Activated CD8-positive, alpha-beta memory T cell treated with anti-CD3 and anti-CD28 coated beads, Interleukin-2, amount 50 U/mL, for 24 hours (primary cell): ENCODE measurements around the gene BATF3.
"Not testable (repeated sequence)": the region's sequence is repeated elsewhere in the genome, so short reads cannot be mapped to it uniquely, and the experiment has no call there.

ENCODE experiments used
- DNase-seq: peaks from one replicate; pipeline ENCODE4 v3.0.0-alpha.2; 2020; ENCODE audit errors: extremely low read depth

Gene BATF3

DNA sequence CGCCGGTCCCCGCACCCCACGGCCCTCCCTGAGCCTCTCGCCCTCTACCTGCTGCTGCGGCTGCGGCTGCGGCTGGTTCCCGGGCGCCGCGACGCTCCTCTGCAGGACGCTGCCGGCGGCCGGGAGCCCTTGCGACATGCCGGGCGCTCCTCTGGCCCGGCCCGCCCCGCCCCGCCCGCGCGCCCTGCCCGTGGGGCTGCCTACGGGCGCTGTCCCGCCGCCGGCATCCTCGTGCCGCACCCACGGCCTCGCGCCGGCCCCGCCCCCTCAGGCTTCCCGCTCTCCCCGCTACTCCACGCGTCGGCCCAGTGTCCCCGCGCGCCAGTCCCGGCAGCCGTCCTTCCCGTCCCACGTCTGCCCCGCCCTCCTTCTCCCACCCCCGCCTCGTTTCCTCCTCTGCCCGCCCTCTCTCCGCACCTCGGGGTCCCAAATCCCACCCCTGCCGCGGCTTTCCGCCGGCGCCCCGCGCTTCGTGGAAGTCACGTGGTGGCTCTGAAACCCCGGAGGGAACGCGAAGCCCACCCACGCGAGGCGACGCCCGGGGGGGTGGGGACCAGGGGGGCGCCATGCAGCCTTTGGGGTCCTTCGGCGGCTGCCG lies at the start of gene BATF3:
BATF3 (minus strand) TSS at position 216 of the 598 bp plus-strand sequence; CDS start at position 138, 78 bp downstream.
- DNase-seq: no peak

DNA sequence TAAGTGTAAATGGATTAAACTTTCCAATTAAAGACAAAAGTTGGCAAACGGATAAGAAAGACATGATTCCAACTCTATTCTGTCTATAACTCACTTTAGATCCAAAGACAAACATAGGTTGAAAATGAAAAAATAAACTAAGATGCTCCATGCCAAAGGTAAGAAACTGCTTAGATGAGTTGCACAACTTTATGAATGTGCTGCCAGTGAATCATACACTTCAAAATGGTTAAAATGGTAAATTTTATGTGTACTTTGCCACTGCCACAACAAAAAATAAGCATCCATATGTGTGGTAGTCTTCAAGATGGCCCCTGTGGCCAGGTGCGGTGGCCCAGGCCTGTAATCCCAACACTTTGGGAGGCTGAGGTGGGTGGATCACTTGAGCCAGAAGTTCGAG lies 46.9 kb upstream of the BATF3 start:
- DNase-seq: no peak

DNA sequence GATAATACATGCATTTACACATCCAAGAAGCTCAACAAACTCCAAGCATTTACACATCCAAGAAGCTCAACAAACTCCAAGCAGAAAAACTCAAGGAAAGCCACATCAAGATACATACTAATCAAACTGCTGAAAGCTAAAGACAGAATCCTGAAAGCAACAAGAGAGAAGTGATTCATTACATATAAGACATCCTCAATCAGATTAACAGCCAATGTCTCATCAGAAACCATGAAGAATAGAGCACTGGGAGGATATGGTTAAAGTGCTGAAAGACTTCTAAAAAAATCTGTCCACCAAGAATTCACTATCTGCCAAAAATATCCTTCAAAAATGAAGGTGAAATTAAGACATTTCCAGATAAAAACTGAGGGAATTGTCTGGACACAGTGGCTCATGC lies 45.7 kb upstream of the BATF3 start:
- no peak for DNase-seq

DNA sequence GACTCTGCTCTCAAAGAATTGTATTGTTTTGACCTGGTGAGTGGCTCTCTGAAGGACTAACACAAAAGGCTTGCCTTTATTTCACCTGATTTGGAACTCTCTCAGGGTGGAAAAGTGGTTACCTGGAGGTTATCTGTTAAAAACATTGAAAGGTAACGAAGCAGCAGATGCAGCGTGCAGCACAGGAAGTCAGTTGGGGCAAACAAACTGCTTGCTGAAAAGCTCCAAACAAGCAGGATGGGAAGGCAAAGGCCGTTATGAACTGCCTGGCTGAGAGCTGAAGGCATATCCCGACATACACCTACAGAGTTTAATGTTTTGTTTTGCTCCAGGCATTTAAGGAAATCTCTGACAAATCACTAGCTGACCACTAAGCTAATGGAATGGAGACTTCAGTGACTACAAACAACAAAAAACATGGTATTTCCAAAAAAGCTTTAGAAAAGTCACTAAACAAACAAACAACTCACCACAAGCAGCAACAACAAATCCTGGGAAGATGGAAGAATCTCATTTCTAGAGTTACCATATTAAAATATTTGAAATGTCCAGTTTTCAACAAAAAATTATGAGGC lies 44.3 kb upstream of the BATF3 start:
- no peak for DNase-seq

DNA sequence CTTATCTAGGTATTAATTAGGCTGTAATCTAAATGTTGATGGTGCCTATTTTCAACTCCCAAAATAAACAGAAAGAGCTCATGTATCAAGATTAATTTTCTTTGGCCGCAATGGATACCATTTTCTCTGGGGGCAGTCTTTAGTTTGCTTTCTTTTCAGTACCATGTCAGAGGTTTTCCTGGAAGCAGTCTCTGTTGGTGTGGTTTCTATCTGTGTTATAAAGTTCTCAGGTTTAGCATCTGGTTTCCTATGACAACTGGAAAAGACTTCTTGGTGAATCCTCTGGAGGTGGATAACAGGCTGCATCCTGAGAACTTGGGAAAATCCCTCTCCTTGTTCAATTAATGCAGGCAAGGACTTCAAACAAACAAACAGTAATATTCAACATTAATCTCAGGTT lies 38.7 kb upstream of the BATF3 start:
- no peak for DNase-seq

GRCh38 chr1:212737559-212737958 lies 37.9 kb upstream of the BATF3 start:
- DNase-seq: no peak

DNA sequence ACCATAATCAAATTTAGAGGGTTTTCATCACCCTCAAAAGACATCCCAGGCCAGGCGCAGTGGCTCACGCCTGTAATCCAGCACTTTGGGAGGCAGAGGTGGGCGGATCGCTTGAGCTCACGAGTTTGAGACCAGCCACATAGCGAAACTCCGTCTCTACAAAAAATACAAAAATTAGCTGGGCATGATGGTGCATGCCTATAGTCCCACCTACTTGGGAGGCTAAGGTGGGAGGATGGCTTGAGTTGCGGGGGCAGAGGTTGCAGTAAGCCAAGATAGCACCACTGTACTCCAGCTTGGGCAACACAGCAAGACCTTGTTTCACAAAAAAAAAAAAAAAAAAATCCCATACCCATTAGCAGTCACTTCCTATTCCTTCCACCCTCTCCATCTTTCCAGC lies 33.5 kb upstream of the BATF3 start:
- no peak for DNase-seq

DNA sequence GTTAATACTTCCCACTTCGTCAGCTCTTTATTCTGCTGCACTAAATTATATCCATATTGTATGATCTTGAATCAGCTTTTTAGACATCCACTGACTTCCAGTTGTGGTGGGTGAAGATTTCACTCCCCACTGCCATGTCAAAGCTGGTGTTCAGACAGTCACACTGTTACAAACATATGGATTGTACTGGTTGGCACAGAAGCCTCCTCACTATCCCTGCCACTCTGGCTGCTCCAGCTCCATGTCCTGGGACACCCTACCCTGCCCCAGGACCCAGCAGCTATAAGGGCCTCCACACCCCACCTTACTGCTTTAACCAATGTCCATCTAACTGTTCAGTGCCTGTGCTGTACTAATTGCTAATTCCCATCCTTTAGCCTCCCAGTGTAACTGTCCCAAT lies 32.0 kb upstream of the BATF3 start:
- no peak for DNase-seq

DNA sequence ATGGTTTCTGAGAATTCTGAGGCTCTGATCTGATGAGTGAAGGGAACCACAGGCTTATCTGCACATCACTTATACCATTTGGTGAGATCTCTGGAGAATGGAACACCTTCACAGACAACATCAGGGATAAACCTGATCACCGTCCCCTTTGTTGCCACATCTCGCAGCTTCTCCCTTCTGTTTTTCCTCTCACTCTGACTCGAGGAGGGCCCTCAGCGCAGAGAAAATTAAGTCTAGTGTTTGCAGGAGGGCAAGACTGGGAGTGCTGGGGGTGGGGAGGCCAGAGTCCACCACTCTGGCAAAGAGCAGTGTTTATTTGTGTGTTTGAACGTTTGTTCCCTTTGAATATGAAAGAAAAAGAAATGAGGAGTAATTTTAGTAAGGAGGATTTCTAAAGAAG lies 29.0 kb upstream of the BATF3 start:
- DNase-seq: no peak

DNA sequence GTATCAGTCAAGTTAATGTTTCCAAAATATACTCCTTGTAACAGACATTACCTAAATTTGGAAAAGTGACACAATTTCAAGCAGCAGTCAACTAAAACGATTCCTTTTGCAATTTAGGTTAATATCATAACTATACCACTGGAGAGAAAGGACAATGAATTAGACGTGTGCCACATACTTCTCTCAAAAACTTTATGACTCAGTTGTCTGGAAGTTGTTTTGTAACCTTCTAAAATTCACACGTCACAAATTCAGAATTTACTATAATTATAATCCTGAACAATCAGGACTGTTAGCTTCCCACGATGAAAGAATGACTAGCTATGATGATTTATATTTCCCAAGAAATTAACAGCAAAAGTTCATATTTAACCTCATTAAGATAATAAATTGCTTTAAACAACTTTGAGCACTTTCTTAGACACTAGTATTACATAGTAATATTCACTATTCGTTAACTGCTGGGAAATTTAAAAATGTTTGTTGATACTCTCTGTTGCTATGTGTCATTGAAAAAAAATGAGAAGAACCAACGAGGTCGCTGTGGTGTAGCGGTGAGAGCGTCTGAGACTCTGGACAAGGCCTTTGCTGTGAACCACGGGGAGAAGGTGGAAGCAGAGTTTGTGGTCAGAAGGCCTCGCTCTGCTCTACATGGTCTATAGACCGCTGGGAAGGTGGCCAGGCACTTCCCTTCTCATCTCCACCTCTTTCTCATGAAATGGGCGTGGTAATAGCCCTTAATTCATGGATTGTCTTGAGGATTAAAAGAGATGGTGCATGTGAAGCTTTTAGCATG lies 27.9 kb upstream of the BATF3 start:
- DNase-seq: no peak

DNA sequence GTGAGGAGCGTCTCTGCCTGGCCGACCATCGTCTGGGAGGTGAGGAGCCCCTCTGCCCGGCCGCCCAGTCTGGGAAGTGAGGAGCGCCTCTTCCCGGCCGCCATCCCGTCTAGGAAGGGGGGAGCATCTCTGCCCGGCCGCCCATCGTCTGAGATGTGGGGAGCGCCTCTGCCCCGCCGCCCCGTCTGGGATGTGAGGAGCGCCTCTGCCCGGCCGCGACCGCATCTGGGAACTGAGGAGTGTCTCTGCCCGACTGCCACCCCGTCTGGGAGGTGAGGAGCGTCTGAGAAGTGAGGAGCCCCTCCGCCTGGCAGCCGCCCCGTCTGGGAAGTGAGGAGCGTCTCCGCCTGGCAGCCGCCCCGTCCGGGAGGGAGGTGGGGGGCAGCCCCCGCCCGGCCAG lies 25.0 kb upstream of the BATF3 start:
- not testable (repeated sequence) for DNase-seq

DNA sequence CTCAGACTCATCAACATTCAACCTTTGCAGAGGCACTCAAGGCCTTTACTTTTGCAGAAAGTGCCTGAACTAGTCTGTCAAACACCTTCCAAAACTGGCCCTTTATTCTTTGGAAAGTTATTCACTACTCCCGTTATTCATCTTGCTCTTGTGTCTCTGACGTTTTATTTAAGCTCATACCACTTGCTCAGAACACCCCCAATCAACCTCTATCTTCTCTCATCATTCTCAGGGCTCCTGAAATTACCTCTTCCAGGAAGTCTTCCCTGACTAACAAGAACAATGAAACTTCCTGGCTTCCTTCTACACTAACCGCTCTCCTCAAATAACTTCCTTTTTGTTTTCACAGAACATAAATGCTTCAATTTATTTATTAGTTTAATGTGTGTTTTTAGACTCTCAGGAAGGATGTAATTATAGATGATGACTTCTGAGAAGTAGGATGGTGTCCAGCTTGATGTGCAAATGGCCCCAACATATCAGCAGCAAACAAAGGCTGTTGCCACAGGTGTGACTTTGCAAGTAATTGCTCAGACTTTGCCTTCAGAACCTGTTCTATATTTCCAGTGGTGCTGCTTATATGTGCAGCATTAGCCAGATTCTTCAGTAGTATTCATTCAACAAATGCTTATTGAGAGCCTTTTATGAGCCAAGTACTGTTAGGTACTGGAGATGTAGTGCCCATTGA lies 22.8 kb upstream of the BATF3 start:
- no peak for DNase-seq

DNA sequence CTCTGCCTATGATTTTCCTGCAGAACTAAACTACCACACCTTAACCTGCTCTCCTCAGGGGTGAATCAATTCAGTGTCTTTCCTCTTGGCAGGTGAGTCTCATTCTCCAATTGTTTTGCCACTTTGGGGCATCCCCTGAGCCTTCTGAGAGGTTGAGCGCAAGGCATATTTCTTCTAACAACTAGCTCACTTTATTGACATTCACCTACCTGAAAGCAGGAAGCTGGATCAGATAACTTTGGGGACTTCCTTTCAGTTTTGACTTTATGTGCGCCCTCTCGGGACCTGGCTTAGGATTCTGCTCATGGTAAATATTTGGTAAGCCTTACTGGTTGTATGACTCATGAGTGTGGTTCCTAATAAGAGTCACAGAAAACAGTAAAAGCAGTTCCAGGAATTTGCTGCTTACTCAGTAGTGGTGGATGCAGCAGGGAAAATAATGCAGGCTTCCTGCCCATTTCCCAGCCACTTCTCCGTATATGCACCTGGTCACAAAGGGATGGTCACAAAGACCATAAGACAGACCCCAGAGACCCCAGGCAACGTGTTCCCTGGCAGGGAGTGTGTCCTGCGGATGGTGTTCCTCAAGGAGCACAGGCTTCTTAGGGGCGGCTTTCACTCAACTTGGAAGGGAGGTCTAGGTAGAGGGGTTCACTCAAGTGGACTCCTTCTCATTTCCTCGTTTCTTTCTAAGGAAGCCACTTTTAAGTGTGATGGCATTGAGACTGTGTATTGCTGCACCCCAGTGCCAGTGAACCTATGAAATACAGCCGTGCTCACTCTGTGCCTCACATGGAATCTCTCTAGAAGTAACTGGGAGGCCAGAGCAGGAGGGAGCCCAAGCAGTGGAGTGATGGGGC lies 22.0 kb upstream of the BATF3 start:
- no peak for DNase-seq

DNA sequence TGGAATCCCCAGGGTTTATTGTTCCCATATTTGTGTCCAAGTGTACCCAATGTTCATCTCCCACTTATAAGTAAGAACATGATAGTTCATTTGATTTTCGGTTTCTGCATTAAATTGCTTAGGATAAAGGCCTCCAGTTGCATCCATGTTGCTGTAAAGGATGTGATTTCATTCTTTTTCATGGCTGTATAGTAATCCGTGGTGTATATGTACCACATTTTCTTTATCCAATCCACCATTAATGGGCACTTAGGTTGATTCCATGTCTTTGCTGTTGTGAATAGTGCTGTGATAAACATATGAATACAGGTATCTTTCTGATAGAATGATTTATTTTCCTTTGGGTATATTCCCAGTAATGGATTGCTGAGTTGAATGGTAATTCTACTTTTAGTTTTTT lies 20.0 kb upstream of the BATF3 start:
- DNase-seq: no peak

GRCh38 chr1:212718499-212718898 lies 18.9 kb upstream of the BATF3 start:
- no peak for DNase-seq

DNA sequence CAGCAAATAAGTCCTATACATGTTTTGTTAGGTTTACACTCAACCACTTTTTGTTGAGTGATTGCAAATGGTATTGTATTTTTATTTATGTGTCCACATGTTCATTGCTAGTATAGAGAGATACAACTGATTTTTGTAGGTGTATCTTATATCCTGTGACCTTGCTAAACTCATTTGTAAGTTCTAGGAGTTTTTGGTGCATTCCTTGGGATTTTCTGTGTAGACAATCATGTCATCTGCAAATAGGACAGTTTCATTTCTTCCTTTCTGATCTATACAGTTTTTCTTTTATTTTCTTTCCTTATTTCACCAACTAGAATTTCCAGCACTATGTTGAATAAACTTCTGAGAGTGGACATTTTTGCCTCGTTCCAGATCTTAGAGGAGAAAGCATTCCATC lies 16.5 kb upstream of the BATF3 start:
- DNase-seq: no peak

- no peak for DNase-seq
Observed at GRCh38 chr1:212713465-212714136, 14.0 kb upstream of the BATF3 start.

- DNase-seq: no peak
Observed at GRCh38 chr1:212712451-212713303, 13.0 kb upstream of the BATF3 start.

GRCh38 chr1:212711974-212712373 lies 12.3 kb upstream of the BATF3 start:
- not testable (repeated sequence) for DNase-seq

GRCh38 chr1:212710566-212710965 lies 10.9 kb upstream of the BATF3 start:
- DNase-seq: no peak
